ENCODE measurements around the gene TRPV4. TPM values are rescaled to one million over a fixed set of nuclear protein-coding genes. Genes with fewer than 3 reads are reported as not detected.

Gene TRPV4
- total and polyA plus RNA-seq, 2 donors (not counting 3 experiments of a cell fraction or from before 2014, with no cell fraction given): 8.8 to 22.3 TPM

GRCh38 chr12:109737631-109738030, 95.6 kb downstream of the TRPV4 start:
- ChIA-PET CTCF (no interaction called here), POLR2A (no interaction called here)
- H3K9me1 ChIP-seq (replicated peaks; ENCODE audit: control insufficient read depth, extremely low read depth, insufficient read depth, low read length): no peaks in the 10 kb centered on the region
- no TSS peak for BruUV-seq (replicated peaks)
- H3K4me1 ChIP-seq (ENCODE audit: control insufficient read depth, extremely low read depth, insufficient read depth, low read length): peaks cover 8% of the 10 kb centered on the region
- DNase-seq (ENCODE audit: low read depth, low spot score) (no peak), FAIRE-seq (no peak)
- H4K20me1 ChIP-seq (replicated peaks; ENCODE audit: control insufficient read depth, extremely low read depth, insufficient read depth, low read length): no peaks in the 10 kb centered on the region
- H3K27ac ChIP-seq (ENCODE audit: insufficient read depth, low read depth, low read length): no peak overlapping the region
- no peak overlapping the region for H3K9ac ChIP-seq (replicated peaks; ENCODE audit: extremely low read depth, insufficient read depth, low read length)
- no peak overlapping the region for H3K4me3 ChIP-seq (replicated peaks in 1 of 3; ENCODE audit: insufficient read depth in 1 of 3, low read depth in 1 of 3, low read length in 3 of 3)
- no peaks in the 10 kb centered on the region for H3K27me3 ChIP-seq (ENCODE audit: control insufficient read depth in 2 of 2, insufficient read depth in 2 of 2, low read length in 2 of 2)
- H2AFZ ChIP-seq (ENCODE audit: low read depth, low read length): no peak overlapping the region
- intact Hi-C loops (cut with micrococcal nuclease) (loop anchor here (2.0 kb wide), 1 partner anchor 25 kb away; the partner anchor contains the start of gene FAM222A), dilution Hi-C loops (cut with MboI; ENCODE audit: extremely low pct_ligation_motif_present, low sequenced_read_pairs) (no loop called here)
- TF ChIP-seq POLR2A (IDR thresholded peaks at IDR 0.05; ENCODE audit: low read depth, low read length) (no peak), POLR2AphosphoS5 (IDR thresholded peaks at IDR 0.05; ENCODE audit: insufficient read depth, low read depth, low read length) (no peak), GATA2 (IDR thresholded peaks at IDR 0.05; ENCODE audit: insufficient read depth, insufficient read length, low read depth, low read length) (no peak), EZH2 (IDR thresholded peaks at IDR 0.05; ENCODE audit: borderline replicate concordance, low read depth, low read length, severe bottlenecking) (no peak), FOS (IDR thresholded peaks at IDR 0.05; ENCODE audit: borderline replicate concordance, insufficient read depth, low read length) (no peak), MYC (IDR thresholded peaks at IDR 0.05; ENCODE audit: low read depth, low read length) (no peak), MAX (IDR thresholded peaks at IDR 0.05; ENCODE audit: insufficient read depth, insufficient read length) (no peak), JUN (IDR thresholded peaks at IDR 0.05; ENCODE audit: borderline replicate concordance, insufficient read depth, insufficient read length, low read depth) (no peak)
- TF ChIP-seq, protein P1, sequence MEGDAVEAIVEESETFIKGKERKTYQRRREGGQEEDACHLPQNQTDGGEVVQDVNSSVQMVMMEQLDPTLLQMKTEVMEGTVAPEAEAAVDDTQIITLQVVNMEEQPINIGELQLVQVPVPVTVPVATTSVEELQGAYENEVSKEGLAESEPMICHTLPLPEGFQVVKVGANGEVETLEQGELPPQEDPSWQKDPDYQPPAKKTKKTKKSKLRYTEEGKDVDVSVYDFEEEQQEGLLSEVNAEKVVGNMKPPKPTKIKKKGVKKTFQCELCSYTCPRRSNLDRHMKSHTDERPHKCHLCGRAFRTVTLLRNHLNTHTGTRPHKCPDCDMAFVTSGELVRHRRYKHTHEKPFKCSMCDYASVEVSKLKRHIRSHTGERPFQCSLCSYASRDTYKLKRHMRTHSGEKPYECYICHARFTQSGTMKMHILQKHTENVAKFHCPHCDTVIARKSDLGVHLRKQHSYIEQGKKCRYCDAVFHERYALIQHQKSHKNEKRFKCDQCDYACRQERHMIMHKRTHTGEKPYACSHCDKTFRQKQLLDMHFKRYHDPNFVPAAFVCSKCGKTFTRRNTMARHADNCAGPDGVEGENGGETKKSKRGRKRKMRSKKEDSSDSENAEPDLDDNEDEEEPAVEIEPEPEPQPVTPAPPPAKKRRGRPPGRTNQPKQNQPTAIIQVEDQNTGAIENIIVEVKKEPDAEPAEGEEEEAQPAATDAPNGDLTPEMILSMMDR (IDR thresholded peaks at IDR 0.05; ENCODE audit: extremely low read depth in 1 of 2, insufficient read depth in 1 of 2, low read depth in 1 of 2, low read length in 2 of 2): no peak
- no peaks in the 10 kb centered on the region for H3K79me2 ChIP-seq (ENCODE audit: control insufficient read depth, insufficient read depth, low read length)
- H3K36me3 ChIP-seq (ENCODE audit: control insufficient read depth in 2 of 2, extremely low read depth in 1 of 2, insufficient read depth in 2 of 2, low read length in 2 of 2): no peaks in the 10 kb centered on the region
- no peaks in the 10 kb centered on the region for H3K9me3 ChIP-seq (replicated peaks; ENCODE audit: control insufficient read depth, insufficient read depth, low read length)
- no peak overlapping the region for H3K4me2 ChIP-seq (ENCODE audit: insufficient read depth, low read length)

Data from endothelial cell of umbilical vein (primary cell).